Subcutaneous adipose tissue (tissue), 4 donors: ENCODE data around the gene PPARA. TPM values are rescaled to one million over a fixed set of nuclear protein-coding genes. Genes with fewer than 3 reads are reported as not detected.

Source experiments
- CTCF ChIP-seq: fragments of 450-650 bp; IDR thresholded peaks from one replicate; pipeline ENCODE4 v1.5.1; 2016; ENCODE audit warnings: low read depth, mild to moderate bottlenecking, control low read depth, antibody characterized with exemption, moderate library complexity
- total RNA-seq, 4 donors: library from RNA; depleted of rRNA; stranded (reverse); fragments of >200 nt; gene quantifications; one replicate each; pipeline ENCODE4 v1.1.0, GENCODE V29; 2016

PPARA gene
- total RNA-seq = 10 to 100 TPM; 23.5 to 51.0 (median 36.0) TPM

- no peak for TF ChIP-seq CTCF
Observed at GRCh38 chr22:46150034-46150654, at the start of gene PPARA. Gene PPARA, plus strand, starts transcription at chr22:46150526. Its CDS starts 47,858 bp downstream, at chr22:46198384.

GRCh38 chr22:46102159-46102558, 48.2 kb upstream of the PPARA start:
- no peak for TF ChIP-seq CTCF

GRCh38 chr22:46102752-46103151, 47.6 kb upstream of the PPARA start:
- TF ChIP-seq CTCF = no peak

GRCh38 chr22:46103181-46103580, 47.1 kb upstream of the PPARA start:
- TF ChIP-seq CTCF = no peak

GRCh38 chr22:46103664-46104063, 46.7 kb upstream of the PPARA start:
- no peak for TF ChIP-seq CTCF

GRCh38 chr22:46104170-46104880, 46.0 kb upstream of the PPARA start:
- no peak for TF ChIP-seq CTCF

- TF ChIP-seq CTCF = no peak
Observed at GRCh38 chr22:46104881-46105493, 45.3 kb upstream of the PPARA start.
